ENCODE results near the gene SPRY4. TPM values are rescaled to one million over a fixed set of nuclear protein-coding genes. Genes with fewer than 3 reads are reported as not detected.

SPRY4 gene
- total RNA-seq, 1 donor from 2014 or later: 36.9 TPM

GRCh38 chr5:142360607-142361120, 35.8 kb upstream of the SPRY4 start:
- TF ChIP-seq, protein P1, sequence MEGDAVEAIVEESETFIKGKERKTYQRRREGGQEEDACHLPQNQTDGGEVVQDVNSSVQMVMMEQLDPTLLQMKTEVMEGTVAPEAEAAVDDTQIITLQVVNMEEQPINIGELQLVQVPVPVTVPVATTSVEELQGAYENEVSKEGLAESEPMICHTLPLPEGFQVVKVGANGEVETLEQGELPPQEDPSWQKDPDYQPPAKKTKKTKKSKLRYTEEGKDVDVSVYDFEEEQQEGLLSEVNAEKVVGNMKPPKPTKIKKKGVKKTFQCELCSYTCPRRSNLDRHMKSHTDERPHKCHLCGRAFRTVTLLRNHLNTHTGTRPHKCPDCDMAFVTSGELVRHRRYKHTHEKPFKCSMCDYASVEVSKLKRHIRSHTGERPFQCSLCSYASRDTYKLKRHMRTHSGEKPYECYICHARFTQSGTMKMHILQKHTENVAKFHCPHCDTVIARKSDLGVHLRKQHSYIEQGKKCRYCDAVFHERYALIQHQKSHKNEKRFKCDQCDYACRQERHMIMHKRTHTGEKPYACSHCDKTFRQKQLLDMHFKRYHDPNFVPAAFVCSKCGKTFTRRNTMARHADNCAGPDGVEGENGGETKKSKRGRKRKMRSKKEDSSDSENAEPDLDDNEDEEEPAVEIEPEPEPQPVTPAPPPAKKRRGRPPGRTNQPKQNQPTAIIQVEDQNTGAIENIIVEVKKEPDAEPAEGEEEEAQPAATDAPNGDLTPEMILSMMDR (IDR thresholded peaks at IDR 0.05; ENCODE audit: insufficient read depth, low read length, poor library complexity, severe bottlenecking): no peak
- Histone ChIP-seq H3K4me3 (ENCODE audit: low read depth, low read length) (no peak overlapping the region), H3K27me3 (ENCODE audit: control insufficient read depth, insufficient read depth, low read length) (no peaks in the 10 kb centered on the region), H3K36me3 (ENCODE audit: control insufficient read depth, insufficient read depth, low read length) (no peaks in the 10 kb centered on the region)
- no peak for DNase-seq (ENCODE audit: low read depth)

GRCh38 chr5:142360051-142360498, 35.3 kb upstream of the SPRY4 start:
- Histone ChIP-seq H3K27me3 (ENCODE audit: control insufficient read depth, insufficient read depth, low read length) (no peaks in the 10 kb centered on the region), H3K4me3 (ENCODE audit: low read depth, low read length) (no peak overlapping the region), H3K36me3 (ENCODE audit: control insufficient read depth, insufficient read depth, low read length) (no peaks in the 10 kb centered on the region)
- TF ChIP-seq, protein P1 (IDR thresholded peaks at IDR 0.05; ENCODE audit: insufficient read depth, low read length, poor library complexity, severe bottlenecking): no peak
- DNase-seq (ENCODE audit: low read depth): no peak

GRCh38 chr5:142358648-142359047, 33.8 kb upstream of the SPRY4 start:
- TF ChIP-seq, protein P1 (IDR thresholded peaks at IDR 0.05; ENCODE audit: insufficient read depth, low read length, poor library complexity, severe bottlenecking): no peak
- Histone ChIP-seq H3K4me3 (ENCODE audit: low read depth, low read length) (no peak overlapping the region), H3K27me3 (ENCODE audit: control insufficient read depth, insufficient read depth, low read length) (no peaks in the 10 kb centered on the region), H3K36me3 (ENCODE audit: control insufficient read depth, insufficient read depth, low read length) (no peaks in the 10 kb centered on the region)
- DNase-seq (ENCODE audit: low read depth): no peak

- DNase-seq (ENCODE audit: low read depth): no peak
- Histone ChIP-seq H3K4me3 (ENCODE audit: low read depth, low read length) (no peak overlapping the region), H3K27me3 (ENCODE audit: control insufficient read depth, insufficient read depth, low read length) (no peaks in the 10 kb centered on the region), H3K36me3 (ENCODE audit: control insufficient read depth, insufficient read depth, low read length) (no peaks in the 10 kb centered on the region)
- TF ChIP-seq, protein P1 (IDR thresholded peaks at IDR 0.05; ENCODE audit: insufficient read depth, low read length, poor library complexity, severe bottlenecking): no peak
These were observed 33.3 kb upstream of the SPRY4 start for GRCh38 chr5:142358121-142358520.

GRCh38 chr5:142357469-142358090, 32.8 kb upstream of the SPRY4 start:
- TF ChIP-seq, protein P1 (IDR thresholded peaks at IDR 0.05; ENCODE audit: insufficient read depth, low read length, poor library complexity, severe bottlenecking): no peak
- Histone ChIP-seq H3K36me3 (ENCODE audit: control insufficient read depth, insufficient read depth, low read length) (no peaks in the 10 kb centered on the region), H3K4me3 (ENCODE audit: low read depth, low read length) (peak overlapping the region; percentile 50), H3K27me3 (ENCODE audit: control insufficient read depth, insufficient read depth, low read length) (no peaks in the 10 kb centered on the region)
- DNase-seq (ENCODE audit: low read depth): no peak

All from kidney epithelial cell (primary cell).